Measurements from ENCODE around the gene PASD1.

DNA sequence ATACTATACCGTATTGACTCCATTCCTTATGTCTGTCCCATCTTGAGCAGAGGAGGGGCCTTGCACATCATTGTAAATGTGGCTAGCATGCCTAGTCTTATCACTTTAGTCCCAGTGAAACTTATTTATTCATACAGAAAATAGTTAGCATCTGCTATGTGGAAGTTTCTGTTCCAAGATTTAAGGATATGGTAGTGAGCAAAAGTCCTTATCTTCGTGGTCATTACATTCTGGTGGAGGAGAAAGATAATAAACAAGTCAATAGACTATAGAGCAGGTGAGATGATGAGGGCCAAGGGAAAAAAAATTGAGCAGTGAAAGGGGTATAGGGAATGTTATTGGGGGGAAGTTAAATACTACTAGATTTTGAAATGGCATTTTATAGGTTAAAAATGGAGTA lies 68.3 kb downstream of the PASD1 start:
- TF ChIP-seq, protein P1, sequence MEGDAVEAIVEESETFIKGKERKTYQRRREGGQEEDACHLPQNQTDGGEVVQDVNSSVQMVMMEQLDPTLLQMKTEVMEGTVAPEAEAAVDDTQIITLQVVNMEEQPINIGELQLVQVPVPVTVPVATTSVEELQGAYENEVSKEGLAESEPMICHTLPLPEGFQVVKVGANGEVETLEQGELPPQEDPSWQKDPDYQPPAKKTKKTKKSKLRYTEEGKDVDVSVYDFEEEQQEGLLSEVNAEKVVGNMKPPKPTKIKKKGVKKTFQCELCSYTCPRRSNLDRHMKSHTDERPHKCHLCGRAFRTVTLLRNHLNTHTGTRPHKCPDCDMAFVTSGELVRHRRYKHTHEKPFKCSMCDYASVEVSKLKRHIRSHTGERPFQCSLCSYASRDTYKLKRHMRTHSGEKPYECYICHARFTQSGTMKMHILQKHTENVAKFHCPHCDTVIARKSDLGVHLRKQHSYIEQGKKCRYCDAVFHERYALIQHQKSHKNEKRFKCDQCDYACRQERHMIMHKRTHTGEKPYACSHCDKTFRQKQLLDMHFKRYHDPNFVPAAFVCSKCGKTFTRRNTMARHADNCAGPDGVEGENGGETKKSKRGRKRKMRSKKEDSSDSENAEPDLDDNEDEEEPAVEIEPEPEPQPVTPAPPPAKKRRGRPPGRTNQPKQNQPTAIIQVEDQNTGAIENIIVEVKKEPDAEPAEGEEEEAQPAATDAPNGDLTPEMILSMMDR (IDR thresholded peaks at IDR 0.05) = no peak
- TF ChIP-seq POLR2A (IDR thresholded peaks at IDR 0.05) = no peak
